Measurements from ENCODE around the gene DLG2.
"Not testable (repeated sequence)": the region's sequence is repeated elsewhere in the genome, so short reads cannot be mapped to it uniquely, and the experiment has no call there.

The DLG2 gene

DNA sequence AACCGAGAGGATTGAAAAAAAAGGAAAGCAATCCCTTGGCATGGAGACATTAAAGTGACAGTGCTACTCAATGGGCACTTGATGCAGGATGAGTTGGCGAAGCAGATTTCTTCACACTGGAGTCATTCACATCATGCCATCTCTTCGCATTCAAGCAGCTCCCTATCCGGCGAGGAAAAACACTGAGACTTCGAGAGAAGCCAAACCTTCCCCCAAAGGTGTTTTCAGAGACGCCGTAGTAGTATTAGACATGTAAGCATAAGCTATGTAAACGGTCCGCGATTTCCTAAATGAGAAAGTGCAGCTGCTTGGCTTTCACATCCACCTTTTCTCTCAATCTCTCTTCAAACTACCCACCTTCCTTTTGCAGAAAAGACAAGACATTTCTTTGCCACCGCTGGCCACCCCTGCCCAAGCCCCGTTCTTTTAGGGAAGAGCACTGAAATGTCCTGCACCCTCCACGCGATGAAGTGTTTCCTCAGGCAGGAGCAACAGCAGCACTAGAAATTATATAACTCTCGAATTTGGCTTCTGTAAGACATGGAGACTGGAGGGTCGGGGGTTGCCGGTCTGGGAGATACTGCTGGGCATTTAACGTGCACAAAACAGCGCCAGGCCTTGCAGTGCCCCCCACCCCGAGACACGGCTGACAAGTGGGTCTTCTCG, at the start of gene DLG2:
DLG2 (minus strand) TSS at position 13 of the 666 bp plus-strand sequence.
- DNase-seq (ENCODE audit: low read depth), result no peak

DNA sequence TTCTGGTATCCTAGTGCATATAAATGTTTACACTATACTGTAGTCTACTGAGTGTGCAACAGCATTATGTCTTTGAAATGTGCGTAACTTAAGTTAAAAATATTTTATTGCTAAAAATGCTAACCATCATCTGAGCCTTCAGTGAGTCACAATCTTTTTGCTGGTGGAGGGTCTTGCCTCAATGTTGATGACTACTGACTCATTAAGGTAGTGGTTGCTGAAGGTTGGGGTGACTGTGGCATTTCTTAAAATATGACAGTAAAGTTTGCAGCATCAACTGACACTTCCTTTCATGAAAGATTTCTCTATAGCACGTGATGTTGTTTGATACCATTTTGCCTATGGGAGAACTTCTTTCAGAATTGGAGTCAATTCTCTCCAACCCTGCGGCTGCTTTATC, 46.2 kb upstream of the DLG2 start:
- DNase-seq (ENCODE audit: low read depth), result no peak

DNA sequence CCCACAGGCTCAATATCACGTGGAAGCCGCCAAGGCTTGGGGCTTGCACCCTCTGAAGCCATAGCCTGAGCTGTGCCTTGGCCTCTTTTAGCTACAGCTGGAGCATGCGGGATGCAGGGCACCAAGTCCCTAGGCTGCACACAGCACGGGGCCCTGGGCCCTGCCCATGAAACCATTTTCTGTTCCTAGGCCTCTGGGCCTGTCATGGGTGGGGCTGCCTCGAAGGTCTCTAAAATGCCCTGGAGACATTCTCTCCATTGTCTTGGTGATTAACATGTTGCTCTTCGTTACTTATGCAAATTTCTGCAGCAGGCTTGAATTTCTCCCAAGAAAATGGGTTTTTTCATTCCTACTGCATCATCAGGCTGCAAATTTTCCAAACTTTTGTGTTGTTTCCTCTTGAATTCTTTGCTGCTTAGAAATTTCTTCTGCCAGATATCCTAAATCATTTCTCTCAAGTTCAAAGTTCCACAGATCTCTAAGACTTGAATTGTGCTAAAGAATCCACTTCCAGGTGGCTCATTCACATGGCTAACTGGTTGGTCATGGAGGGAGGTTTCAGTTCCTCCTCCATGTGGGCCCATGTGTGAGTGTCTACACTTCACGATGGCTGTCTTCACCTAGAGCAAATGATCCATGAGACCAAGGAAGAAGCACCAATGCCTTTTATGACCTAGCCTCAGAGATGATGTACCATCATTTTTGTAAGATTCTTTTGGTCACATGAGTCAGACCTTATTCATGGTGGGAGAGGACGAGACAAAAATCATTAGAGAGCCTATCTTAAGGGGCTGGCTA, 45.2 kb upstream of the DLG2 start:
- no peak for DNase-seq (ENCODE audit: low read depth)

DNA sequence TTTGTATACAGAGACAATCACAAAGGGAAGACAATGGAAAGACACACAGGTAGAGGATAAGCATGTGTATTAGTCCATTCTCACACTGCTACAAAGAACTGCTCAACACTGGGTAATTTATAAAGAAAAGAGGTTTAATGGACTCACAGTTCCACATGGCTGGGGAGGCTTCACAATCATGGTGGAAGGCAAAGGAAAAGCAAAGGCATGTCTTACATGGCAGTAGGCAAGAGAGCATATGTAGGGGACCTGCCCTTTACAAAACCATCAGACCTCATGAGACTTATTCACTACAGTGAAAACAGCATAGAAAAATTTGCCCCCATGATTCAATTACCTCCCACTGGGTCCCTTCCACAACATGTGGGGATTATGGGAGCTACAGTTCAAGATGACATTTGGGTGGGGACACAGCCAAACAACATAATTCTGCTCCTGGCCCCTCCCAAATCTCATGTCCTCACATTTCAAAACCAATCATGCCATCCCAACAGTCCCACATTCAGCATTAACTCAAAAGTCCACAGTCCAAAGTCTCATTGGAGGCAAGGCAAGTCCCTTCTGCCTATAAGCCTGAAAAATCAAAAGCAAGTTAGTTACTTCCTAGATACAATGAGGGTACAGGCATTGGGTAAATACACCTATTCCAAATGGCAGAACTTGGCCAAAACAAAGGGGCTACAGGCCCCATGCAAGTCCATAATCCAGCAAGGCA, 44.0 kb upstream of the DLG2 start:
- not testable (repeated sequence) for DNase-seq (ENCODE audit: low read depth)

DNA sequence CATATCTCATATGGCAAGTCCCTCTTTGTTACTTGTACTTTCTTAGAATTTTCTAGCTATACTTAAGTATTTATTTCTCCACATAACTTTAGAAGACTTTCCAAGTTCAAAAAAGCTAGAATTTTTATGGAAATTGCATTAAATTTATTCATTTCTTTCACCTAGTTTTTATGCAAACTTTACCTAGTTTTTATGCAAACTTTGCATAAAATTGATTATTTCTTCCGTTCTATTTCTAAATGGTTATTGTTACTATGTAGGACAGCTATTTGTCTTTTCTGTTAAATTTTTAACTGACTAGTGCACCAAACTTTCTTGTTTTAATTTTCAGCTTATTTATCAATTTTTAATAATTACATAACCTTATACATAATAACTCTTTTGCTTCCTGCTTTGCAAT, 41.0 kb upstream of the DLG2 start:
- no peak for DNase-seq (ENCODE audit: low read depth)

DNA sequence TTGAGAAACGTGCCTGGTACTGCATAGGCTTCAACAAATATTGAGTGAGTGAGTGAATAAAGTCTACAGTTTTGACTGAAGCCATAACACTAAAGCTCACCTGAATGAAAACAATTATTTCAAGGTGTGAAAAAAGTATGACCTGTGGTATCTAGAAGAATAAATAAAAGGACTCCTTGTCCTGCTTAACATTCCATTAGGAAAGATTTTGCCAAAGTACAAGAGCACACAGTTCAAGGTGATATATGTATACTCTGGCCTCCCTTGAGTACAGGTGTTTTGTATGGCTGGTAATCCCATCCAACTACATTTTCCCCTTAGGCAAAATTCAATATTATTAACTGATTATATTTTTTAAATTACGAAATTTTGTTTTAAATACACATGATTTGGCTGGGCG, 39.5 kb upstream of the DLG2 start:
- no peak for DNase-seq (ENCODE audit: low read depth)

DNA sequence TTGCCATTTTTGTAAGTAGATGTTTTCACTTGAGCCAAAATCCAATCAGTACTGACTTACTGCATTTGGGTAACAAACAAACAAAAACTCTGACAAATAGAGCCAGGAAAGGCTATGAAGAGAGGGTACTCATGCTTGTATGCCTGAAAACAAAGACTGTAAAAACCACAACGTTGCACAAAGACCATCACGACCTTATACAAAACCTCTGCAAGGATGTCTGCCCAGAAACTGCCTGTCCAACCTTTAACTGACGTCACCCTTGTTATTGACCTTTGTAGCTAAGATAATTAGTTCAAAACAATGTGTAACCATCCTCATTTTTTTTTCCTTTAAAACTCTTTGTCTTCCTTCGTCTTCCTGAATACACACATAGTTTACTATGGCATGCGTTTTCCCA, 38.6 kb upstream of the DLG2 start:
- DNase-seq (ENCODE audit: low read depth), result no peak

DNA sequence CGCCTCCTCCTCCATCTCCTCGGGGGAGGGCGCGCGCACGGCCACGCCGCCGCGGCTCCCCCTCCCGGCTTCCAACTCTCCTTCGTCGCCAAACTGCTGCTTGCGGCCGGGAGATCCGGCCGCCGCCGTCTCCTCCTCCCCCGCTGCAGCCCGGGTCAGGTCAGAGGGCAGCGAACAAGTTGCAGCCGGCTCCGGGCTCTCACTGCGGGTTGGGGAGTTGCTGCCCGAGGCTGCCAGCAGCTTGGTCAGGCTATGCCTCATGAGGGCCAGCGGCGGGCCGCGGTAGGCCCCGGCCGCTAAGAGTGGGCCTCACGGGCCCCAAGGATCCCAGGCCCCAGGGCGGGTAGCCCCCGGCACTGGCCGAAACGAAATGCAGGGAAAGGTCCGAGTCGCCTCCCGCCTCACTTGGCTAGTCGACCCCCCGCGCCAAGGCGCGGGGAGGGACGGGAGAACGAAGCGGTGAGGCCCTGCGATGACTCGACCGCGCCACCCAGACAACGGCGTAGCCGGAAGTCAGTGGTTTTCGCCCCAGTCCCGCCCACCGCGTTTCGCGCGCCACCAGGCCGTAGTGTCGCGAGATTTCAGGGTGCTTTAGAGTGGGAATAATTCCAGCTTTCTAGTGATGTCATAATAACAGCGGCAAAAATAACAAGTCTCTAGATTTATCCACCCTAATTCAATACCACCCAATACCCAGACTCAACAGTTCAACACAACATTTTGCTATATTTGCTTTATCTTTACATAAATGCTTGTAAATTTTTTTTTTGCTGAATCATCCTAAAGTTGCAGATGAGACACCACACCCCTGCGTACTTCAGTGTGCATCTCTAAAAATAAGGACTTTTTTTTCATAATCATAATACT, 37.7 kb upstream of the DLG2 start, which contains the start of gene CREBZF:
CREBZF (minus strand) TSS at position 515 of the 867 bp plus-strand sequence; CDS start at position 261, 254 bp downstream.
- DNase-seq (ENCODE audit: low read depth), result peak; percentile 81

DNA sequence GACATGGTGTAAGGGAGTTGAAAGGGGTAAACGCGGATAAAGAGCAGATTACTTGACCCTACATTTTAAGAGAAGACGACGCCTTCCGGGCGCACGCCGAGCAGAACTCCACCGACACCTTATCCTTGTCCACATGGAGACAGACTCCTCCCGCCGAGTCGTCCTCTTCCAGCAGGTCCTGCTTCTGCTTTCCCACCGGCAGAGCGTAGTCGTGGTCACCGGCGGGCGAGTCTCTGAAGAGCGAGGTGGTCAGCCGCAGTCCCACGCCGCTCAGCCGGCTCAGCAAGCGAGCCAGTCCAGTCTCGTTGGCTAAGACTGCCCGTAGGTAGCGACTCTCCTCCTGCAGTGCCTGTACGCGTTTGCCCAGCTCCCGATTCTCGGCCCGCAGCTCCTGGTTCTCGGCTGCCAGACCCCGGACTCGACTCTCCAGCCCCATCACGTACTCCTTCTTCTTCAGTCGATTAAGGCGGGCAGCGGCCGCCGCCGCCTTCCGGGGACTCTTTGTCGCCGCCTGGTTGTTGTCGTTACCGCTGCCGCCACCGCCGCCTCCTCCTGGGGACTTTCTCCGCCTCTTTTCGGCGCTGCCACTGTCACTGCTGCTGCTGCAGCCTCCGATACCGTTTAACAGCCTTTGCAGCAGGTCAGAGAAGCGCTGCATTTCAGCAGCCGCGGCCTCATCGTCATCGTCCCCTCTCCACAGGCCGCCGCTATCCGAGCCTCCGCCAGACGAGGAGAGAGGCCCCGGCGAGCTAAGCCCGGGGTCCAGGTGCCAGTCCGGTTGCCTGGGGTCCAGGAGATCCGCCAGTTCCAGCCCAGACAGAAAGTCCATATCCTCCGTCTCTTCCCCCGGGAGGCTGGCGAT, 36.8 kb upstream of the DLG2 start:
- DNase-seq (ENCODE audit: low read depth), result no peak

DNA sequence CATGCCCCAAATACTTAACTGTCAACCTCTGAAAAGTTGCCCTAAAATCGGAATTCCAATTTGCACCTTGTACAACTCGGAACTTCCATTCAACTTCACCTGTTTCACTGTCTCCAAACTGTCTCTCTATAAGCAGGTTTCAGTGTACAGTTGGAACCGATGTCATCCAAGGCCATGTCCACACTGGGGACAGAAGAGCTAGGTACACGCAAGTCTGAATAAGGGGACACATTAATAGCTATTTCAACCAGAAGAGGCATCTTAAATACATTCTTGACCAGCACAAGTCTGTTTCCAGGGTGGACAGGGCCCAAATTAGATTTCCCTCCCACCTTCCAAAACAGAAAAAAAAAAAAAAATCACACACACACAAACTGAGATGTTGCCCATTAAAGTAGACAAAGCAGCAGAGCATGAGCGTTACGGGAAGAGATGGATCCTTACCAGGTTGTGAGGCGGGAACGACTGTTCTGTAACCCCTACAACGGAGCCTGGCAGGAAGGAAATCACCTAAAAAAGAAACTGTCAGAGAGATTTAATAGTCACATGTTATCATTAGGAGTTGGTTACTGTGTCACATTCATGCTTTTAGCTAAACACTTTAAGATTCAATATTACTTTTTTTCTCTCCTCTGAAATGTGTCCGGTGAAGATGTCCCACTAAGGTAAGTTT, 36.1 kb upstream of the DLG2 start:
- no peak for DNase-seq (ENCODE audit: low read depth)

DNA sequence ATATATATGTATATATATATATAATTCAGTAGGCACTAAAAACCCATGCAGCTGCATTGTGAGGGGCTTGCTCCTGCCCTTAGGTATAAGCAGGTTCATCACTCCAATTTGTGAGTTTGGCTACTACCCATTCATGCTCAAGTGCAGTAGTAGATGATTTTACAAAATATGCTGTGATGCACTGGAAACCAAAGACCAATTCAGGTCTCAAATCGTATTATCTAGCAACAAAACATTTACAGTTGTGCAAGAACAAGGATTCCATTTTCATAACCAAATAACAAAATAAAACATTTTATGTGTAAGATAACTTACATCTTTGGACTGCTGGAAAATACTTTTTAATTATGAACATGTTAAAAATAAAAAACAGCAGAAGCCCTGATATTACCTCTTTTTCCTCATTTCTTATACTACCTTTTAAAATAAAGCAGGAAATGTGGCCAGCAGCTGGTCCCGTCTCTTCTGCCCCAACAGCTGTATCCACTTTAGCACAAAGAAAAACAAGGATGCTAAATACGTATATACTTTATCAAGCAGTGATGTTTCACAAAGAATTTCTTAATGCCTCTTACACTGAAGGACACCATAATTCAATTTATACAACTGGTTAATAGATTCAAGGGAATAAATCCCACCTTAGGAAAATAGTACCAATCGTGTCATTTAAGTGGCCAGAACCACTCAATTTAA, 35.0 kb upstream of the DLG2 start:
- DNase-seq (ENCODE audit: low read depth), result no peak

DNA sequence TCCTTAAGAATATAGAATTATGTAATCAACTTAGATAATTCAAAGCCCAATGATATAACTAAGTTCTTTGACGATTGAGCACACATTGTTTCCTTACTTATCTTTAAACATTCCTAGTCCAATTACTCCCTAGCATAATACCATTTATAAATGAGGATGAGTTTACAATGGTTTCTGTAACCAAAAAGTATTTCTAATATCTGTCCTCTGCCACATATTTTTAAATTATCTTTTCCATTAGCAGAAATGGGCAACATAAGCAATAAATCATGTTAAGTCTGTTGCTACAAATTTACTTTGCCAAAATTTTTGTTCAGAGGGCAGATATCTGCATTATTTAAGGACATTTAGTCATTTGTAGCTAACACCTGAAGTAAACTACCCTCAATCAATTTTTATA, 31.0 kb upstream of the DLG2 start:
- no peak for DNase-seq (ENCODE audit: low read depth)

DNA sequence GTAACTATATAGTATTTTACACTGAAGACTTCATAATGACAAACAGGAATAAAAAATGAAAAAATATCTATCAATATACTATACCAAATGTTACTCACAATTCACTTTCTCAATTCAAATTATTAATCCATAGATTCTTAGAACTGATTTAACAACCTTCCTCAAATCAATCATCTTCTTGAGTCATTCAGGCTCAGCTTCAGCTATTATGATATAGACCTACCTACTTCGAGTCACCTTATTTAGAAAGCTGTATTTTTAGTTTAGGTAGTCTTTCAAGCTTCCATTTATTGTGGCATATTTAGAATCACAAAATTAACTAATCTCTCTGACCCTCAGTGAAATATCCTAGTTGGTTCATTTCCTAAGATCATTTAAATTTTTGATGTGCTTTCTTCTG, 29.6 kb upstream of the DLG2 start:
- DNase-seq (ENCODE audit: low read depth), result no peak

DNA sequence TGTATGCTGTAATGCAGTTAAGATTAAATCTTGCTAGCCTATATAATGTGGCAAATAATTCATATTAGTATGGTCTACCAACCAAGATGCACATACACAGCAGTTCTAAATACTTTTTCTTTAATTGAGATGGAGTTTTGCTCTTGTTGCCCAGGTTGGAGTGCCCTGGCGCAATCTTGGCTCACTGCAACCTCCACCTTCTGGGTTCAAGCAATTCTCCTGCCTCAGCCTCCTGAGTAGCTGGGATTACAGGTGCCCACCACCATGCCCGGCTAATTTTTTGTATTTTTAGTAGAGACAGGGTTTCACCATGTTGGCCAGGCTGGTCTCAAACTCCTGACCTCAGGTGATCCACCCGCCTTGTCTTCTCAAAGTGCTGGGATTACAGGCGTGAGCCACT, 27.2 kb upstream of the DLG2 start:
- not testable (repeated sequence) for DNase-seq (ENCODE audit: low read depth)

DNA sequence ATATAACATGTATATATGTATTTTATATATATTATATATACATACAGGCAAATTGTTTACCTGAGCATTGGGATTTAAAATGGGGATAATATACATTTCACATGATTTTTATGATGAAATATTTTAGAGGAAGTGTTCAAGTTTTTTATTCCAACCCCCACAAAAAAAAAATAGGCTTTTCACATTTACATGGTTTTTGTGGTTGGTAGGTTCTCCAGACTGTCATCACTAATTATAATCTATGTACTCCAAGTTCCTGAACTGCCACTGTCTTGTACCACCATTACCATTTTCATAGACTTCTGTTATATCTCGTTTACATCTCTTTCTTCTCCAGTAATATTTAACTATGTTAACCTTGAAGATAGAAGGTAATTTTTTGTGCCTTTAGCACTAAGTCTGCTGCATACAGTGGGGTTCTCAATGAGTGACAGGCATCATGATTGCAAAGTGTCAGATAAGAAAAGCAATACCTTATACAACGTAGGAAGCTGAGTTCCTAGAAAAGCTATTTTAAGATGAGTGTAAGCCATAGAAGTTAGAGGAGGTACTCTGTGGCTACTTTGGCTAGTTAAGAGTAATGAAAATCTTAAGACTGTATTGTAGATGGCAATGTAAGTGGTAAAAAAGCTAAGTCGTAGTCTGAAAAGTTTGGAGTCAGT, 25.8 kb upstream of the DLG2 start:
- DNase-seq (ENCODE audit: low read depth), result no peak

DNA sequence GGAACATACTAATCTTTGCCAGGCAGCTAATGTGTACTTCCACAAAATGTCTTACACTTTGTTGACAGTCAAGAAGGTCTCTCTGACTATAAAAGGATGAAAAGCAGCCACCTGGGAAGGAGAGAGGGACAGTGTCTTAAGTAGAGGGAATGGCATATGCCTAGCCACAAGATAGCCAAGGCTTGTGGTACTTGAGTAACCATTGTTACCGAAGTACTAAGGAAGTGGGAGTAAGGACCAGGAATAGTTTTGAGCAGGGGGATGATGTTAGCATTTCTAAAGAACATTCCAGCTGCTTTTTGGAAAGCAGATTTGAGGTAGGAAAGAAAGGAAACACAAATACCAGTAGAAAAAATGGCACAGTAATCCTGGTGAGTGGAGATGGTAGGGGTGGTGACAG, 24.0 kb upstream of the DLG2 start:
- no peak for DNase-seq (ENCODE audit: low read depth)

DNA sequence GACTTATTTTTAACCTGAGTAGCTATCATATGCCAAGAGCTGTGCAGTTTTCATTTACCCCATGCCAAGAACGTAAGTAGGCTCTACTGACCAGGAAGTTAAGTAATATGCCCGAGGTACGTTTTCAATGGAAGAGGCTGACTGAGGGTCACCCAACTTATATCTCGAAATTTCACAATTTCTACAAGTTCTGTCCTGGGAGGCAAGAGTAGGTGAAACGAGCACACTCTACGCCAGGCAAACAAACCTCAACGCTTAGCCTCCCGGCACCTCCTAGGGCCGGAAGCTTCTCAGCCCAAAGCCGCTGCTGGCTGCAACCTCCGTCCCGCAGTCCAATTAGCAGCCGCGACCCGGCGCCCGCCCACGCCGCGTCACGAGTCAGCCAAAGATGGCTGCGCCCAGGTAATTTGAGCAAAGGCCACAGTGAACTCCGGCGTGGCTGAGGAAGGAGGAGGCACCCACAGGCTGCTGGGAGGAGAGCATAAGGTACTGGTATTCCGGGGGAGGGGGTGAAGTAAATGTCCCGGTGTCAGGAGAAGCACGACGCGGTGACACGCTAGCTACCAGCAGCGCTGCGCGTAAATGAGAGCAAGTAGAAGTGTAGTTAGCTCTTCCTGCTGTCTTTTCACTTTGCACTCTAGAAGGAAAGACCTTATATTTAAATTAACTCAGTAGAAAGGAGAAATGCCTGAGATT, 20.6 kb upstream of the DLG2 start, which contains the start of gene TMEM126A:
TMEM126A (plus strand) TSS at position 364 of the 696 bp plus-strand sequence. CDS start 2,289 bp downstream, outside the sequence.
- peak; percentile 54 for DNase-seq (ENCODE audit: low read depth)

DNA sequence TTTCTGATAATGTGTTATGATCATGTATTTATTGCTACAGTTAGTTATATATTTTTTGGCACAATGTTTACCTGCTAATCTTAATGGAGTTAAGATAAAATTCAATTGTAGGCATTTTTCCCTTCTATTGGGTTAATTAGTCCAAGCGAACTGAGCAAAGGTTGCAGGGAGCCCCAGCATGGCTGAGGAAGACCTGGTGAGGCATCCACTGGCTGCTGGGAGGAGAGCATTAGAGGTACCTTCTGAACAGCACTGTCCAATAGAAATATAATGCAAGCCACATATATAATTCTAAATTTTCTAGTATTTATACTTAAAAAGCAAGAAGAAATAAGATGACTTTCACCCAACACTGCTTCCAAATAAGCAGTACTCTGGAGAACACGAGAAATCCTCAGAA, 19.9 kb upstream of the DLG2 start:
- no peak for DNase-seq (ENCODE audit: low read depth)
